ENCODE data around the gene EPX.

- TF ChIP-seq, protein P1, sequence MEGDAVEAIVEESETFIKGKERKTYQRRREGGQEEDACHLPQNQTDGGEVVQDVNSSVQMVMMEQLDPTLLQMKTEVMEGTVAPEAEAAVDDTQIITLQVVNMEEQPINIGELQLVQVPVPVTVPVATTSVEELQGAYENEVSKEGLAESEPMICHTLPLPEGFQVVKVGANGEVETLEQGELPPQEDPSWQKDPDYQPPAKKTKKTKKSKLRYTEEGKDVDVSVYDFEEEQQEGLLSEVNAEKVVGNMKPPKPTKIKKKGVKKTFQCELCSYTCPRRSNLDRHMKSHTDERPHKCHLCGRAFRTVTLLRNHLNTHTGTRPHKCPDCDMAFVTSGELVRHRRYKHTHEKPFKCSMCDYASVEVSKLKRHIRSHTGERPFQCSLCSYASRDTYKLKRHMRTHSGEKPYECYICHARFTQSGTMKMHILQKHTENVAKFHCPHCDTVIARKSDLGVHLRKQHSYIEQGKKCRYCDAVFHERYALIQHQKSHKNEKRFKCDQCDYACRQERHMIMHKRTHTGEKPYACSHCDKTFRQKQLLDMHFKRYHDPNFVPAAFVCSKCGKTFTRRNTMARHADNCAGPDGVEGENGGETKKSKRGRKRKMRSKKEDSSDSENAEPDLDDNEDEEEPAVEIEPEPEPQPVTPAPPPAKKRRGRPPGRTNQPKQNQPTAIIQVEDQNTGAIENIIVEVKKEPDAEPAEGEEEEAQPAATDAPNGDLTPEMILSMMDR (IDR thresholded peaks at IDR 0.05), result no peak
- TF ChIP-seq POLR2AphosphoS5 (IDR thresholded peaks at IDR 0.05) (no peak), POLR2A (IDR thresholded peaks at IDR 0.05) (no peak), EP300 (IDR thresholded peaks at IDR 0.05) (no peak)
These were observed 59.6 kb downstream of the EPX start for GRCh38 chr17:58252141-58252540.

All from gastroesophageal sphincter (tissue), 3 donors.